Neural cell (in vitro differentiated cells): ENCODE results near the gene BEND7. TPM values are rescaled to one million over a fixed set of nuclear protein-coding genes. Genes with fewer than 3 reads are reported as not detected.

ENCODE experiments used
- H2AFZ ChIP-seq: fragments of 200-600, 300-800 bp; sonication (generic), shearing (Covaris generic); 2 replicates; pipeline ENCODE4 v1.6.0; 2014; ENCODE audit warnings: low read depth, mild to moderate bottlenecking, antibody characterized with exemption, low read length, moderate library complexity
- H3F3A ChIP-seq: fragments of 200-600 bp; shearing (Covaris generic); 2 replicates; pipeline ENCODE4 v1.6.1; 2016; ENCODE audit warnings: mild to moderate bottlenecking, moderate library complexity, mixed read lengths, antibody characterized with exemption, low read length; ENCODE audit not compliant: insufficient read depth, poor library complexity, severe bottlenecking
- H3K27ac ChIP-seq: fragments of 200-600, 300-800 bp; sonication (generic), shearing (Covaris generic); 2 replicates; pipeline ENCODE4 v1.5.1; 2014; ENCODE audit warnings: mild to moderate bottlenecking, low read length, moderate library complexity
- H3K27me3 ChIP-seq: fragments of 300-800, 200-600 bp; sonication (generic), shearing (Covaris generic); 2 replicates; pipeline ENCODE4 v1.6.0; 2014; ENCODE audit warnings: mild to moderate bottlenecking, low read depth, low read length, moderate library complexity; ENCODE audit not compliant: insufficient read depth
- H3K36me3 ChIP-seq: fragments of 300-800, 200-600 bp; sonication (generic), shearing (Covaris generic); 2 replicates; pipeline ENCODE4 v1.5.1; 2014; ENCODE audit warnings: mild to moderate bottlenecking, antibody characterized with exemption, low read length, moderate library complexity; ENCODE audit not compliant: insufficient read depth
- H3K4me2 ChIP-seq: fragments of 300-800, 200-600 bp; sonication (generic), shearing (Covaris generic); 2 replicates; pipeline ENCODE4 v1.6.0; 2014; ENCODE audit warnings: mild to moderate bottlenecking, low read length
- H3K4me3 ChIP-seq: fragments of 300-800, 200-600 bp; sonication (generic), shearing (Covaris generic); 2 replicates; pipeline ENCODE4 v1.5.1; 2014; ENCODE audit warnings: mild to moderate bottlenecking, low read length, moderate library complexity
- H3K79me2 ChIP-seq: fragments of 200-600 bp; shearing (Covaris generic); replicated peaks from 2 replicates; pipeline ENCODE4 v1.6.0; 2014; ENCODE audit warnings: mild to moderate bottlenecking, low read length, moderate library complexity; ENCODE audit not compliant: insufficient read depth
- H3K9ac ChIP-seq: fragments of 300-800, 200-600 bp; sonication (generic), shearing (Covaris generic); 2 replicates; pipeline ENCODE4 v1.6.1; 2016; ENCODE audit warnings: mild to moderate bottlenecking, low read length, mixed read lengths
- H3K9me2 ChIP-seq: fragments of 200-600 bp; shearing (Covaris generic); 2 replicates; pipeline ENCODE4 v1.6.1; 2016; ENCODE audit warnings: mild to moderate bottlenecking, low read length, mixed read lengths; ENCODE audit not compliant: insufficient read depth
- H3K9me3 ChIP-seq: fragments of 200-600, 300-800 bp; sonication (generic), shearing (Covaris generic); 2 replicates; pipeline ENCODE4 v1.6.1; 2016; ENCODE audit warnings: mild to moderate bottlenecking, mixed run types, low read length, moderate library complexity, mixed read lengths
- H4K20me1 ChIP-seq: fragments of 200-600 bp; shearing (Covaris generic); 2 replicates; pipeline ENCODE4 v1.6.1; 2016; ENCODE audit warnings: mild to moderate bottlenecking, mixed run types; ENCODE audit not compliant: insufficient read depth
- CTCF ChIP-seq: fragments of 450-650 bp; IDR thresholded peaks from 2 replicates; pipeline ENCODE4 v1.5.1; 2014; ENCODE audit warnings: antibody characterized with exemption, mild to moderate bottlenecking, moderate library complexity; ENCODE audit not compliant: poor library complexity, severe bottlenecking
- EP300 ChIP-seq: fragments of 450-650 bp; conservative IDR thresholded peaks from 2 replicates; pipeline ENCODE4 v1.6.1; 2014; ENCODE audit warnings: antibody characterized with exemption, mild to moderate bottlenecking, moderate library complexity; ENCODE audit not compliant: poor library complexity, severe bottlenecking
- EZH2 ChIP-seq: fragments of 200-600, 300-800 bp; shearing (Covaris generic), sonication (generic); IDR thresholded peaks from 2 replicates; pipeline ENCODE4 v1.6.1; 2014; ENCODE audit warnings: antibody characterized with exemption, low read length, borderline replicate concordance, mild to moderate bottlenecking; ENCODE audit not compliant: insufficient read depth, poor library complexity, severe bottlenecking
- MXI1 ChIP-seq: fragments of 450-650 bp; conservative IDR thresholded peaks from 2 replicates; pipeline ENCODE4 v1.6.1; 2014; ENCODE audit warnings: antibody characterized with exemption, mild to moderate bottlenecking; ENCODE audit not compliant: poor library complexity, severe bottlenecking
- POLR2AphosphoS5 ChIP-seq: IDR thresholded peaks from 2 replicates; pipeline ENCODE4 v1.6.1; 2012
- RAD21 ChIP-seq: fragments of 450-650 bp; conservative IDR thresholded peaks from 2 replicates; pipeline ENCODE4 v1.6.1; 2014; ENCODE audit warnings: antibody characterized with exemption, mild to moderate bottlenecking, moderate library complexity
- REST ChIP-seq: IDR thresholded peaks from 2 replicates; pipeline ENCODE4 v1.6.1; 2012; ENCODE audit warnings: borderline replicate concordance
- SMC3 ChIP-seq: fragments of 450-650 bp; conservative IDR thresholded peaks from 2 replicates; pipeline ENCODE4 v1.6.1; 2014; ENCODE audit warnings: antibody characterized with exemption, mild to moderate bottlenecking, moderate library complexity; ENCODE audit not compliant: poor library complexity
- TAF1 ChIP-seq: IDR thresholded peaks from 2 replicates; pipeline ENCODE4 v1.6.1; 2012; ENCODE audit warnings: low read depth
- polyA plus RNA-seq: library from polyadenylated mRNA; depleted of rRNA; stranded (reverse); fragments of >200 nt; gene quantifications from 2 replicates; pipeline ENCODE4 v1.2.3, GENCODE V29; 2014

The BEND7 gene
- polyA plus RNA-seq, 1 donor from 2014 or later: 5.1 TPM

- Histone ChIP-seq H3K4me3 (no peak overlapping the region), H3F3A (no peaks in the 10 kb centered on the region), H3K9me3 (peaks cover 2% of the 10 kb centered on the region), H3K27ac (no peak overlapping the region), H2AFZ (no peak overlapping the region), H3K36me3 (no peaks in the 10 kb centered on the region), H3K79me2 (no peaks in the 10 kb centered on the region), H3K27me3 (no peaks in the 10 kb centered on the region), H3K4me2 (no peak overlapping the region), H4K20me1 (no peaks in the 10 kb centered on the region), H3K9ac (no peak overlapping the region), H3K9me2 (no peaks in the 10 kb centered on the region)
- TF ChIP-seq MXI1: no peak
- TF ChIP-seq RAD21: no peak
- no peak for TF ChIP-seq TAF1
- no peak for TF ChIP-seq EZH2
Measured at GRCh38 chr10:13560597-13560996, 31.8 kb upstream of the BEND7 start.

DNA sequence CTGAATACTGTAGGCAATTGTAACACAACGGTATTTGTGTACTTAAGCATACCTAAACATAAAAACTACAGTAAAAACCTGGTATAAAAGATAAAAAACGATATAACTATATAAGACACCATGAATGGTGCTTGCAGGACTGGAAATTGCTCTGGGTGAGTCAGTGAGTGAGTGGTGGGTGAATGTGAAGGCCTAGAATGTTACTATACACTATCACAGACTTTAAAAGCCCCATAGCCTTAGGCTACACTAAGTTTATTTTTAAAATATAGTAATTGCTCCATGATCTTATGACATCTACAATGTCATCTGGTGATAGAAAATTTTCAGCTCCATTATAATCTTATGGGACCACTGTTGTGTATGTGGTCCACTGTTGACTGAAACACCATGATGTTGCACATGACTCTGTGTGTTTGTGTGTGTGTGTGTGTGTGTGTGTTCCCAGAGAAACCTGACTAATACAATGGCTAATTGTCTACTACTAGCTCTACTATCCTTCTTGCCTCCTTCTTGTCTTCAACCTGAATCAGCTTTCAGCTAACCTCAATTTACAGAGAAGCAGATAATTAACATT is 30.4 kb upstream of the BEND7 start:
- no peak overlapping the region for H3K27ac ChIP-seq
- TF ChIP-seq CTCF (no peak), MXI1 (no peak), RAD21 (no peak), REST (no peak), TAF1 (no peak), POLR2AphosphoS5 (no peak), SMC3 (no peak), EP300 (no peak), EZH2 (no peak)
- no peak overlapping the region for H3K9ac ChIP-seq
- H3K9me3 ChIP-seq: peaks cover 2% of the 10 kb centered on the region
- H3K4me3 ChIP-seq: no peak overlapping the region
- H3K4me2 ChIP-seq: no peak overlapping the region
- H4K20me1 ChIP-seq: no peaks in the 10 kb centered on the region
- no peaks in the 10 kb centered on the region for H3K36me3 ChIP-seq
- no peaks in the 10 kb centered on the region for H3K27me3 ChIP-seq
- no peaks in the 10 kb centered on the region for H3K79me2 ChIP-seq
- no peaks in the 10 kb centered on the region for H3F3A ChIP-seq
- H2AFZ ChIP-seq: no peak overlapping the region
- no peaks in the 10 kb centered on the region for H3K9me2 ChIP-seq
